ENCODE data around the gene MED6. TPM values are rescaled to one million over a fixed set of nuclear protein-coding genes. Genes with fewer than 3 reads are reported as not detected.

The MED6 gene
- total RNA-seq, 2 donors from 2014 or later, result 16.5 to 50.7 TPM

- Histone ChIP-seq H3K4me1 (ENCODE audit: control insufficient read depth in 1 of 2, low read depth in 2 of 2) (no peaks in the 10 kb centered on the region), H3K9me3 (peaks cover 4% of the 10 kb centered on the region), H3K27me3 (replicated peaks; ENCODE audit: insufficient read depth) (no peaks in the 10 kb centered on the region), H3K4me3 (no peak overlapping the region), H3K36me3 (no peaks in the 10 kb centered on the region), H3K27ac (no peak overlapping the region)
- no peak for TF ChIP-seq CTCF (IDR thresholded peaks at IDR 0.05)
- DNase-seq (ENCODE audit: low spot score) (no peak), ATAC-seq (ENCODE audit: insufficient number of reproducible peaks, low FRiP score, low read depth) (no peak)
These were observed 63.6 kb downstream of the MED6 start for GRCh38 chr14:70536830-70537229.

DNA sequence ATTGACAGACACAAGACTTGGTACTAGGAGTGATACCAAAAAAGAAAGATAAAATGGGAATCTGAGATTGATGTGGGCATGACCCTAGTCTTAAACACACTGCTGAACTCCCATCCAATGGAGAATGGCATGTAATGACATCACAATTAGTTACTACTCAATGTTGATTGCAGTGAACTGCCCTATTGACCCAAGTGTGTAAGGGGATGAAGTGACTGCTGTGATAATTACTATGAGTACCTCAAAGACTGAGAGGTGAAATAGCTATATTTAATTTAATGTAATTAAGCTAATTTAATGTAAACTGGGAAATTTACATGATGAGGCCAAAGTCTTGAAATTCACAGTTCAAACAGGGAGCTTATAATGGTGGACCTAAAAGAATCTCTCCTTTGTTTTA lies 65.6 kb downstream of the MED6 start, which contains the start of gene ADAM20:
Gene ADAM20 (minus strand): TSS at position 101 of the 400 bp plus-strand sequence. CDS start 10,247 bp downstream, outside the sequence.
- no peak for DNase-seq (ENCODE audit: low spot score)
- no peak for TF ChIP-seq CTCF (IDR thresholded peaks at IDR 0.05)
- H3K4me1 ChIP-seq (ENCODE audit: control insufficient read depth in 1 of 2, low read depth in 2 of 2), result no peaks in the 10 kb centered on the region
- H3K27me3 ChIP-seq (replicated peaks; ENCODE audit: insufficient read depth), result no peaks in the 10 kb centered on the region
- no peak for ATAC-seq (ENCODE audit: insufficient number of reproducible peaks, low FRiP score, low read depth)
- H3K36me3 ChIP-seq, result no peaks in the 10 kb centered on the region
- no peak within 1 kb of the TSS for H3K27ac ChIP-seq
- H3K4me3 ChIP-seq, result no peak within 1 kb of the TSS
- peaks cover 4% of the 10 kb centered on the region for H3K9me3 ChIP-seq

Other genes starting within 250 kb of the MED6 start
- 10 to 100 TPM; 13.6 to 20.0 TPM for gene COX16, start 241.0 kb downstream of the MED6 start, total RNA-seq
- 10 to 100 TPM; 24.1 to 24.8 TPM for gene SYNJ2BP, start 183.6 kb downstream of the MED6 start, total RNA-seq
- under 1 TPM in 1 of 2 donors, not detected in 1; 0.14 TPM for gene ADAM21, start 148.5 kb downstream of the MED6 start, total RNA-seq
- gene ADAM20, start 65.7 kb downstream of the MED6 start, total RNA-seq, result 1 to 10 TPM; 1.9 to 3.5 TPM
- gene TTC9, start 41.3 kb upstream of the MED6 start, total RNA-seq, result 1 to 10 TPM; 2.0 to 4.7 TPM
- 1 to 10 TPM in 1 of 2 donors, under 1 TPM in 1; 0.63 to 1.1 TPM for gene MAP3K9, start 208.9 kb upstream of the MED6 start, total RNA-seq